A673 (cell line): Measurements from ENCODE around the gene NPPC. TPM values are rescaled to one million over a fixed set of nuclear protein-coding genes. Genes with fewer than 3 reads are reported as not detected.

Experiments used
- BruUV-seq: library from RNA; stranded (reverse); fragments of 400-500 nt; replicated peaks from 2 replicates; lab custom pipeline; 2021; lab: Mats Ljungman, UMichigan
- CTCF ChIA-PET: fragments of 300-600 bp; sonication (Branson Sonifier 250); formaldehyde crosslinking; loops from one replicate; lab custom pipeline; 2022; ENCODE audit warnings: antibody characterized with exemption; lab: Charles Lee
- POLR2A ChIA-PET: fragments of 300-600 bp; sonication (Branson Sonifier 250); formaldehyde crosslinking; loops from one replicate; lab custom pipeline; 2022; ENCODE audit warnings: antibody characterized with exemption; ENCODE audit not compliant: low non-redundant PET; lab: Charles Lee
- DNase-seq: peaks from one replicate; pipeline ENCODE4 v3.0.0-alpha.2; 2015; ENCODE audit warnings: low spot score
- H3K27ac ChIP-seq: fragments of 200-600 bp; sonication (generic); 2 replicates; pipeline ENCODE4 v1.5.1; 2016; ENCODE audit warnings: mixed run types, low read depth, mild to moderate bottlenecking, mixed read lengths, antibody characterized with exemption, low read length; ENCODE audit not compliant: poor library complexity, severe bottlenecking
- H3K27me3 ChIP-seq: fragments of 200-600 bp; sonication (generic); replicated peaks from 2 replicates; pipeline ENCODE4 v1.6.1; 2017; ENCODE audit warnings: mixed run types, low read depth, mild to moderate bottlenecking, mixed read lengths, antibody characterized with exemption, low read length; ENCODE audit not compliant: insufficient read depth, poor library complexity
- H3K36me3 ChIP-seq: fragments of 200-600 bp; sonication (generic); 2 replicates; pipeline ENCODE4 v1.6.1; 2016; ENCODE audit warnings: mixed run types, mild to moderate bottlenecking, mixed read lengths, antibody characterized with exemption, low read length; ENCODE audit not compliant: insufficient read depth, poor library complexity, severe bottlenecking
- H3K4me1 ChIP-seq: fragments of 200-600 bp; sonication (generic); 2 replicates; pipeline ENCODE4 v1.6.1; 2017; ENCODE audit warnings: mixed run types, mild to moderate bottlenecking, mixed read lengths, antibody characterized with exemption, low read length; ENCODE audit not compliant: insufficient read depth, poor library complexity, severe bottlenecking
- H3K4me3 ChIP-seq: fragments of 200-600 bp; sonication (generic); 2 replicates; pipeline ENCODE4 v1.5.1; 2016; ENCODE audit warnings: low read depth, mixed run types, mild to moderate bottlenecking, mixed read lengths, low read length; ENCODE audit not compliant: poor library complexity, severe bottlenecking
- H3K9me3 ChIP-seq: fragments of 200-600 bp; sonication (generic); 2 replicates; pipeline ENCODE4 v1.6.1; 2016; ENCODE audit warnings: mixed run types, low read depth, mild to moderate bottlenecking, mixed read lengths, antibody characterized with exemption, low read length; ENCODE audit not compliant: poor library complexity, severe bottlenecking
- CTCF ChIP-seq: fragments of 300-800, 200-600 bp; sonication (generic); conservative IDR thresholded peaks from 2 replicates; pipeline ENCODE4 v1.5.1; 2017; ENCODE audit warnings: low read depth, mild to moderate bottlenecking, antibody characterized with exemption, low read length, moderate library complexity, mixed read lengths
- EZH2 ChIP-seq: fragments of 200-600 bp; sonication (generic); IDR thresholded peaks from 2 replicates; pipeline ENCODE4 v1.6.1; 2017; ENCODE audit warnings: borderline replicate concordance, low read depth, mild to moderate bottlenecking, mixed read lengths, antibody characterized with exemption, low read length; ENCODE audit not compliant: poor library complexity, severe bottlenecking
- intact Hi-C: fragments of 100-400 bp; cut with micrococcal nuclease; formaldehyde crosslinking; loops from one replicate; pipeline ENCODE4 v1.10.0; 2022; ENCODE audit not compliant: unreplicated experiment
- total RNA-seq: library from RNA; stranded (reverse); gene quantifications from 2 replicates; pipeline ENCODE4 v1.2.3, GENCODE V29; 2021

NPPC gene
- total RNA-seq, 1 experiment from 2014 or later = not detected

- intact Hi-C loops = no loop called here
- no peak for DNase-seq
- H3K27ac ChIP-seq = no peak overlapping the region
- no peaks in the 10 kb centered on the region for H3K27me3 ChIP-seq
- ChIA-PET CTCF (no interaction called here), POLR2A (no interaction called here)
- TF ChIP-seq EZH2 (no peak), CTCF (no peak)
- H3K36me3 ChIP-seq = no peaks in the 10 kb centered on the region
- H3K4me3 ChIP-seq = no peak overlapping the region
- no TSS peak for BruUV-seq
- no peaks in the 10 kb centered on the region for H3K9me3 ChIP-seq
- no peaks in the 10 kb centered on the region for H3K4me1 ChIP-seq
Observed at GRCh38 chr2:231940795-231941194, 14.6 kb upstream of the NPPC start.

- TF ChIP-seq EZH2 (no peak), CTCF (no peak)
- no peaks in the 10 kb centered on the region for H3K4me1 ChIP-seq
- no peaks in the 10 kb centered on the region for H3K27me3 ChIP-seq
- ChIA-PET POLR2A (no interaction called here), CTCF (no interaction called here)
- H3K4me3 ChIP-seq = no peak overlapping the region
- H3K36me3 ChIP-seq = no peaks in the 10 kb centered on the region
- no peaks in the 10 kb centered on the region for H3K9me3 ChIP-seq
- H3K27ac ChIP-seq = no peak overlapping the region
- BruUV-seq = no TSS peak
- no peak for DNase-seq
- intact Hi-C loops = no loop called here
Observed at GRCh38 chr2:231939022-231939421, 12.8 kb upstream of the NPPC start.

DNA sequence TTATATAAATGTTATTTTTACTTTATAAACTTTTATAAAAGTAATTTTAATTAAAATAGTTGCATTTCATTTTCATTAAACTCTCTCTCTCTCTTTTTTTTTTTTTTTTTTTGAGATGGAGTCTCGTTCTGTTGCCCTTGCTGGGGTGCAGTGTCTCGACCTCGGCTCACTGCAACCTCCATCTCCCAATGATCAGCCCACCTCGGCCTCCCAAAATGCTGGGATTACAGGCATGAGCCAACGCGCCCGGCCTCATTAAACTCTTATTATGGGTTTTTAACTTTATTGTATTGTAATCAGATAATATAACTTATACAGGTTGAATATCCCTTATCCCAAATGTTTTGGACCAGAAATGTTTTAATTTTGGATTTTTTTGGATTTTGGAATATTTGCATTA lies 10.9 kb upstream of the NPPC start:
- TF ChIP-seq CTCF = no peak
- no peak for TF ChIP-seq EZH2
- no TSS peak for BruUV-seq
- POLR2A ChIA-PET = no interaction called here
- H3K4me3 ChIP-seq = no peak overlapping the region
- H3K27me3 ChIP-seq = no peaks in the 10 kb centered on the region
- H3K4me1 ChIP-seq = no peaks in the 10 kb centered on the region
- H3K36me3 ChIP-seq = no peaks in the 10 kb centered on the region
- H3K27ac ChIP-seq = no peak overlapping the region
- CTCF ChIA-PET = no interaction called here
- DNase-seq = no peak
- no peaks in the 10 kb centered on the region for H3K9me3 ChIP-seq
- intact Hi-C loops = no loop called here
